Testis (tissue), 3 donors: ENCODE data around the gene LTBP1. TPM values are rescaled to one million over a fixed set of nuclear protein-coding genes. Genes with fewer than 3 reads are reported as not detected.

ENCODE experiments used
- DNase-seq: peaks from one replicate; pipeline ENCODE4 v3.0.0-alpha.2; 2019
- H3K27ac ChIP-seq, 2 donors: fragments of 200-600 bp; sonication (generic); one replicate each; pipeline ENCODE4 v1.5.1; 2019
- H3K27me3 ChIP-seq: fragments of 200-600 bp; sonication (generic); one replicate; pipeline ENCODE4 v1.5.1; 2019
- H3K36me3 ChIP-seq: fragments of 200-600 bp; sonication (generic); one replicate; pipeline ENCODE4 v1.5.1; 2017; ENCODE audit warnings: low read depth; ENCODE audit errors: missing control alignments
- H3K4me1 ChIP-seq: fragments of 200-600 bp; sonication (generic); one replicate; pipeline ENCODE4 v1.5.1; 2019
- H3K4me3 ChIP-seq, 2 donors: fragments of 200-600 bp; sonication (generic); one replicate each; pipeline ENCODE4 v1.5.1; 2017 to 2019
- H3K9me3 ChIP-seq: fragments of 200-600 bp; sonication (generic); one replicate; pipeline ENCODE4 v1.5.1; 2017
- CTCF ChIP-seq, 3 experiments: fragments of 450-650 bp in 2 of 3; fragments of 200-600 bp in 1 of 3; sonication (generic) in 1 of 3; IDR thresholded peaks; one replicate each; pipeline ENCODE4 v1.5.1; 2016 to 2019; ENCODE audit warnings: antibody characterized with exemption in 3 of 3, mild to moderate bottlenecking in 2 of 3, moderate library complexity in 1 of 3
- POLR2A ChIP-seq: fragments of 450-650 bp; IDR thresholded peaks from one replicate; pipeline ENCODE4 v1.6.1; 2017; ENCODE audit warnings: antibody characterized with exemption, mild to moderate bottlenecking, moderate library complexity
- WGBS, 2 donors: methylation state at CpG; one replicate each; pipeline ENCODE4 v1.1.5; 2018; 5-methylcytosine and 5-hydroxymethylcytosine counted together
- intact Hi-C: fragments of 100-400 bp; cut with DNase I; formaldehyde crosslinking; loops from one replicate; pipeline ENCODE4 v1.15.1; 2023; ENCODE audit warnings: low total_unique reads
- polyA plus RNA-seq: library from polyadenylated mRNA; stranded (reverse); fragments of 350-450 nt; fragmentation: Illumina TruSeq; extraction: RNeasy Lipid Tissue Mini Kit (QIAGEN cat#74804); gene quantifications from one replicate; pipeline ENCODE4 v1.2.3, GENCODE V29; 2014; ENCODE audit warnings: low read depth, low replicate concordance; ENCODE audit not compliant: insufficient read depth
- total RNA-seq, 2 donors: library from RNA; depleted of rRNA; stranded (reverse); fragments of >200 nt; gene quantifications; one replicate each; pipeline ENCODE4 v1.2.3, GENCODE V29; 2016

Gene LTBP1
- total and polyA plus RNA-seq, 3 donors from 2014 or later, result 39.6 to 51.5 (median 44.0) TPM

DNA sequence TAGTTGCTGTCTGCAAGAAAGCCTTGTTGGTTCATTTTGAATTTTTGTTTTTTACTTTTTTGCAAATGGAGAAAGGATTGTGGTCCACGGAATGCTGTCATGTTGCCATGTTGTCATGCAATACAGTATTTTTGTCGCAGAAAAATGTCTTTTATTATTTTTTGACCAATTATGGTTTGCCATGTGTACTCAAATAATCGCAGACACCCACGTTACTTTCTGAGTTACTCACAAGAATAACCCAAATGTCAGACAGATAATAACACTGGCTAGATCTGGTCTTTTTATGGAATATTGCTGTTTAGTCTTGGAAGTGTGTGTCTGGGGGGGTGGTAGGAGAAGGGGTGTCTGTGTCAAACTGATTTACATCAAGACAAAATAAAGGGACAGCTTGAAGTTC is 188.9 kb downstream of the LTBP1 start:
- Histone ChIP-seq H3K36me3 (no peaks in the 10 kb centered on the region), H3K4me1 (no peaks in the 10 kb centered on the region), H3K27me3 (no peaks in the 10 kb centered on the region), H3K4me3 (peak overlapping the region; percentile 33 to 38), H3K27ac (peak overlapping the region; percentile 50 to 65), H3K9me3 (no peaks in the 10 kb centered on the region)
- DNase-seq, result no peak
- TF ChIP-seq POLR2A (no peak), CTCF (IDR thresholded peaks at IDR 0.05) (no peak)
- intact Hi-C loops, result no loop called here
- whole genome bisulfite sequencing, 2 donors, result 43 to 59% methylated on average over 4 of the region's 4 CpGs

DNA sequence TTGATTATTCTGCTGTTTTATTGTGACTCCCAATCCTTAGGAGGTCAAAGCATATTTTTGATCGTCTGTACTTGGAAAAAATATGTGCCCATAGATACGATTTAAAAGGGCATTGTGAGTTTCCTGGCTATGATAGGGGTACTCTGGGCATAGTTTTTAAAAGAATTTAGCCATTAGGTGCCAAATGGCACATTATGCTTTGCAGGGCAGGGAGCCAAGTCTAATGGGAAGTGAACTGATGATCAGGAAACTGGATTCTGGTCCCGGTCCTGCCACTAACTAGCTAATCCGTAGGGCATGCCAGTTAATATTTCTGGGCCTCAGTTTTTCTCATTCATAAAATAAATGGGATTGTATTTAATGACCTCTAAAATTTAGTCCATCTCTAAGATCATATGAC is 189.3 kb downstream of the LTBP1 start:
- Histone ChIP-seq H3K4me1 (no peaks in the 10 kb centered on the region), H3K4me3 (peak overlapping the region; percentile 33 to 38), H3K27ac (peak overlapping the region; percentile 50 to 65), H3K27me3 (no peaks in the 10 kb centered on the region), H3K9me3 (no peaks in the 10 kb centered on the region), H3K36me3 (no peaks in the 10 kb centered on the region)
- TF ChIP-seq CTCF (IDR thresholded peaks at IDR 0.05) (no peak), POLR2A (no peak)
- intact Hi-C loops, result no loop called here
- no peak for DNase-seq
- 55 to 59% methylated on average over 4 of the region's 4 CpGs for WGBS, 2 donors

- Histone ChIP-seq H3K4me1 (no peaks in the 10 kb centered on the region), H3K27me3 (no peaks in the 10 kb centered on the region), H3K27ac (peak overlapping the region; percentile 50 to 65), H3K9me3 (no peaks in the 10 kb centered on the region), H3K4me3 (peak overlapping the region in 1 of 2 donors; percentile 38), H3K36me3 (no peaks in the 10 kb centered on the region)
- 77 to 81% methylated on average over 1 of the region's 1 CpG for WGBS, 2 donors
- TF ChIP-seq CTCF (IDR thresholded peaks at IDR 0.05) (no peak), POLR2A (no peak)
- no peak for DNase-seq
- intact Hi-C loops, result no loop called here
These were observed 189.8 kb downstream of the LTBP1 start for GRCh38 chr2:33136566-33136965.

DNA sequence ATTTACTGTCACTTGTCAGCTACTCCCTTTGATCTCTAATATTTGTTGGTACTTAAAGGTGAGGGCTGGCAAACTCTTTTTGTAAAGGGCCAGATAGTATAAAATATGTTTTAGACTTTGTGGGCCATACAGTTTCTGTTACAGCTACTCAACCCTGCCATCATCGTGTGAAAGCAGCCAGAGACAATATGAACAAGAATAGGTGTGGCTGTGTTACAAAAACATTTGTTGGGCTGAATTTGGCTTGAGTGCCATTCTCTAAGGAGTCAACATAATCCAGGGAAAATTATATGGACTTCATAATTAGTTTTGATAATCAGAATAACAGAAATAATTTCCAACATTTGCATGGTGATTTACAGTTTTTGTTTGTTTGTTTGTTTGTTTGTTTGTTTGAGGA is 190.6 kb downstream of the LTBP1 start:
- intact Hi-C loops, result no loop called here
- DNase-seq, result no peak
- Histone ChIP-seq H3K36me3 (no peaks in the 10 kb centered on the region), H3K9me3 (no peaks in the 10 kb centered on the region), H3K27ac (peak overlapping the region in 1 of 2 donors; percentile 50), H3K4me1 (no peaks in the 10 kb centered on the region), H3K27me3 (no peaks in the 10 kb centered on the region), H3K4me3 (no peak overlapping the region)
- TF ChIP-seq POLR2A, result no peak
- no peak for TF ChIP-seq CTCF (IDR thresholded peaks at IDR 0.05)
- WGBS, 2 donors, result 36 to 68% methylated on average over 1 of the region's 1 CpG

GRCh38 chr2:33139949-33140348 is 193.2 kb downstream of the LTBP1 start:
- no peaks in the 10 kb centered on the region for H3K9me3 ChIP-seq
- no peak overlapping the region for H3K27ac ChIP-seq
- intact Hi-C loops, result no loop called here
- DNase-seq, result no peak
- no peaks in the 10 kb centered on the region for H3K27me3 ChIP-seq
- TF ChIP-seq CTCF (IDR thresholded peaks at IDR 0.05) (no peak), POLR2A (no peak)
- WGBS, 2 donors, result 74 to 81% methylated on average over 4 of the region's 4 CpGs
- H3K4me1 ChIP-seq, result no peaks in the 10 kb centered on the region
- no peaks in the 10 kb centered on the region for H3K36me3 ChIP-seq
- H3K4me3 ChIP-seq, result no peak overlapping the region
